GM23338 (cell line): ENCODE data around the gene TRAPPC10. TPM values are rescaled to one million over a fixed set of nuclear protein-coding genes. Genes with fewer than 3 reads are reported as not detected.

Experiments used
- ATAC-seq: fragments of 200-7000 bp; cut with Tn5 transposase; 3 replicates; pipeline ENCODE4 v1.9.1; 2020
- DNase-seq: peaks from one replicate; pipeline ENCODE4 v3.0.0-alpha.2; 2015; ENCODE audit warnings: low spot score
- H2AFZ ChIP-seq: fragments of 200-600 bp; sonication (generic); 2 replicates; pipeline ENCODE4 v1.8.0; 2016; ENCODE audit warnings: antibody characterized with exemption, mild to moderate bottlenecking, moderate library complexity
- H3F3A ChIP-seq: fragments of 200-600 bp; sonication (generic); replicated peaks from 2 replicates; pipeline ENCODE4 v1.8.0; 2017; ENCODE audit warnings: antibody characterized with exemption, mixed run types, low read depth
- H3K27ac ChIP-seq: fragments of 200-600 bp; sonication (generic); 2 replicates; pipeline ENCODE4 v1.6.1; 2016; ENCODE audit warnings: low read depth
- H3K27me3 ChIP-seq: fragments of 200-600 bp; sonication (generic); 2 replicates; pipeline ENCODE4 v1.8.0; 2016; ENCODE audit warnings: mild to moderate bottlenecking, mixed run types, moderate library complexity; ENCODE audit not compliant: insufficient read depth
- H3K36me3 ChIP-seq: fragments of 200-600 bp; sonication (generic); 2 replicates; pipeline ENCODE4 v1.8.0; 2016; ENCODE audit warnings: mild to moderate bottlenecking; ENCODE audit not compliant: insufficient read depth
- H3K4me1 ChIP-seq: fragments of 200-600 bp; sonication (generic); 2 replicates; pipeline ENCODE4 v1.8.0; 2016; ENCODE audit warnings: mild to moderate bottlenecking, moderate library complexity; ENCODE audit not compliant: insufficient read depth
- H3K4me2 ChIP-seq: fragments of 200-600 bp; sonication (generic); 2 replicates; pipeline ENCODE4 v1.7.1; 2017; ENCODE audit warnings: mixed run types
- H3K4me3 ChIP-seq: fragments of 200-600 bp; sonication (generic); 2 replicates; pipeline ENCODE4 v1.6.1; 2016; ENCODE audit warnings: mixed run types
- H3K79me2 ChIP-seq: fragments of 200-600 bp; sonication (generic); replicated peaks from 2 replicates; pipeline ENCODE4 v1.8.0; 2017; ENCODE audit warnings: mild to moderate bottlenecking; ENCODE audit not compliant: insufficient read depth
- H3K9me2 ChIP-seq: fragments of 200-600 bp; sonication (generic); 2 replicates; pipeline ENCODE4 v1.8.0; 2017; ENCODE audit not compliant: insufficient read depth
- H4K20me1 ChIP-seq: fragments of 200-600 bp; sonication (generic); replicated peaks from 2 replicates; pipeline ENCODE4 v1.8.0; 2017; ENCODE audit warnings: mild to moderate bottlenecking; ENCODE audit not compliant: insufficient read depth
- H3K27ac Mint-ChIP-seq: 2 replicates; pipeline ENCODE4 v1.8.0; 2020; ENCODE audit warnings: inconsistent platforms, mild to moderate bottlenecking, moderate library complexity, mixed read lengths
- H3K27me3 Mint-ChIP-seq: 3 replicates; pipeline ENCODE4 v1.8.0; 2022; ENCODE audit warnings: low read depth, mild to moderate bottlenecking, moderate library complexity, mixed read lengths, inconsistent platforms; ENCODE audit not compliant: insufficient read depth, poor library complexity
- H3K36me3 Mint-ChIP-seq: 3 replicates; pipeline ENCODE4 v1.8.0; 2021; ENCODE audit warnings: low read depth, mild to moderate bottlenecking, inconsistent platforms, moderate library complexity, mixed read lengths
- H3K4me1 Mint-ChIP-seq: 3 replicates; pipeline ENCODE4 v1.8.0; 2020; ENCODE audit warnings: mild to moderate bottlenecking, inconsistent platforms, mixed read lengths
- H3K4me3 Mint-ChIP-seq: 3 replicates; pipeline ENCODE4 v1.8.0; 2021; ENCODE audit warnings: moderate library complexity, mild to moderate bottlenecking, inconsistent platforms, mixed read lengths
- H3K9me3 Mint-ChIP-seq: 3 replicates; pipeline ENCODE4 v1.8.0; 2020; ENCODE audit warnings: moderate library complexity, mild to moderate bottlenecking, inconsistent platforms, mixed read lengths
- CREB1 ChIP-seq: fragments of 250-450 bp; sonication (Bioruptor Pico); IDR thresholded peaks from 2 replicates; pipeline ENCODE4 v1.5.0; 2020; ENCODE audit warnings: low read depth, mild to moderate bottlenecking, moderate library complexity
- EZH2 ChIP-seq: fragments of 200-600 bp; sonication (generic); IDR thresholded peaks from one replicate; pipeline ENCODE4 v1.8.0; 2017; ENCODE audit warnings: antibody characterized with exemption, mild to moderate bottlenecking, low read depth; ENCODE audit not compliant: unreplicated experiment
- EZH2phosphoT487 ChIP-seq: fragments of 200-600 bp; sonication (generic); IDR thresholded peaks from one replicate; pipeline ENCODE4 v1.8.1; 2018; ENCODE audit warnings: antibody characterized with exemption; ENCODE audit not compliant: unreplicated experiment
- JUNB ChIP-seq: IDR thresholded peaks from one replicate; pipeline ENCODE4 v1.6.1; 2016; ENCODE audit warnings: antibody characterized with exemption; ENCODE audit not compliant: unreplicated experiment
- NANOG ChIP-seq: IDR thresholded peaks from 2 replicates; pipeline ENCODE4 v1.6.1; 2016; ENCODE audit warnings: antibody characterized with exemption, borderline replicate concordance
- STAT1 ChIP-seq: IDR thresholded peaks from one replicate; pipeline ENCODE4 v1.6.1; 2016; ENCODE audit warnings: antibody characterized with exemption; ENCODE audit not compliant: unreplicated experiment
- ZNF114 ChIP-seq: fragments of 250-450 bp; sonication (Bioruptor Pico); IDR thresholded peaks from 2 replicates; pipeline ENCODE4 v1.5.0; 2020; ENCODE audit warnings: mild to moderate bottlenecking, moderate library complexity
- ZNF331 ChIP-seq: fragments of 250-450 bp; sonication (Bioruptor Pico); IDR thresholded peaks from 2 replicates; pipeline ENCODE4 v1.5.0; 2020; ENCODE audit warnings: low read depth, mild to moderate bottlenecking, moderate library complexity
- polyA plus RNA-seq: library from polyadenylated mRNA; unstranded; fragments of >200 nt; fragmentation: Nextera tagmentation; extraction: Ambion mirVana; gene quantifications from 2 replicates; pipeline ENCODE4 v1.2.1, GENCODE V29; 2016
- total RNA-seq: library from RNA; depleted of rRNA; stranded (reverse); fragments of >200 nt; shearing (Covaris generic); gene quantifications from 2 replicates; pipeline ENCODE4 v1.2.3, GENCODE V29; 2014
- TF ChIP-seq, protein P1 (sequence below), 2 experiments: fragments of 200-600 bp in 1 of 2; sonication (generic) in 1 of 2; conservative IDR thresholded peaks; 2 replicates each; pipeline versions ENCODE4 v1.5.1 to v1.6.1; 2016 to 2017; ENCODE audit warnings: antibody characterized with exemption in 2 of 2, low read depth in 2 of 2, mild to moderate bottlenecking in 2 of 2, moderate library complexity in 1 of 2
- TF ChIP-seq, protein P2 (sequence below): fragments of 250-450 bp; sonication (Bioruptor Pico); IDR thresholded peaks from 2 replicates; pipeline ENCODE4 v1.5.0; 2020; ENCODE audit warnings: mild to moderate bottlenecking, moderate library complexity
- TF ChIP-seq, protein P3 (sequence below): IDR thresholded peaks from 2 replicates; pipeline ENCODE4 v1.6.1; 2016; ENCODE audit warnings: antibody characterized with exemption

The TRAPPC10 gene
- total and polyA plus RNA-seq, 2 experiments from 2014 or later, result 14.0 to 27.1 TPM

DNA sequence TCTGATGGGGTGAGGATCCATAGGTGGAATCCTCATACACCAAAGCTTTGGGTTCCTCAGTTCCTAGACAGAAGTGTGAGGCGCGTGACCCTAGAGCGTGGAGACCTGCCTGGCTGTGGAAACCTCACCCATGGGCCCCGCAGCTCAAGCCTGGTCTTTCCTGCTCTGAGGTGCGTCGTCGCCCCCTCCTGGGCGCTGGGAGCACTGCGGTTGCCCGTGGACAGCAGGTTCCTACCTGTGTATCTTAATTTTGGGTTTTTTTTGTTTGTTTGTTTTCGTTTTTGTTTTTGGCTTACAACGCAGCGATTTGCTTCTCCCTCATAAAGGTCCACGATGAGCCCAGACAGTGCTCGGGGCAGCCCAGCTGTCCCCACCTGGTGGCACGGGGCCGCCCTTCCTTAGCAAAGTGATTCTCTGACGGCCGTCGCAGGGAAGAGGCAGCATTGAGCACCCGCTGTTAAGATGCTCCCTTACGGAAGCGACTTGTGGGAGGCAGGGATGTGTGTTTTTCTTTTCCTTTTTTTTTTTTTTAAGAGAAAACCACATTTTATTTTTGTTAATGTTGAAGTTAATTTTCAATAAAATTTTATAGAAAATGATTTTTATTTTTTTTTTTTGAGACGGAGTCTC is 36.5 kb upstream of the TRAPPC10 start:
- Histone ChIP-seq H2AFZ (peak overlapping the region; percentile 93), H3K9me2 (no peaks in the 10 kb centered on the region), H3K36me3 (no peaks in the 10 kb centered on the region), H3K4me2 (peak overlapping the region; percentile 79), H3K79me2 (no peaks in the 10 kb centered on the region), H3K27me3 (no peaks in the 10 kb centered on the region), H3K4me3 (peak overlapping the region; percentile 46), H3K4me1 (no peaks in the 10 kb centered on the region), H3K27ac (no peak overlapping the region), H4K20me1 (no peaks in the 10 kb centered on the region), H3F3A (peaks cover 6% of the 10 kb centered on the region; the same call in 1 of the 2 replicates)
- DNase-seq, result peak; percentile 82
- ATAC-seq, result peak; percentile 92
- Mint-ChIP-seq H3K27me3 (peaks cover 9% of the 10 kb centered on the region), H3K4me1 (no peaks in the 10 kb centered on the region), H3K4me3 (peak overlapping the region; percentile 71), H3K36me3 (no peaks in the 10 kb centered on the region), H3K27ac (peak overlapping the region; percentile 86; the same call in 1 of the 2 replicates), H3K9me3 (no peaks in the 10 kb centered on the region)
- TF ChIP-seq ZNF331 (CRISPR knock-in tag), result no peak
- TF ChIP-seq, protein P1, sequence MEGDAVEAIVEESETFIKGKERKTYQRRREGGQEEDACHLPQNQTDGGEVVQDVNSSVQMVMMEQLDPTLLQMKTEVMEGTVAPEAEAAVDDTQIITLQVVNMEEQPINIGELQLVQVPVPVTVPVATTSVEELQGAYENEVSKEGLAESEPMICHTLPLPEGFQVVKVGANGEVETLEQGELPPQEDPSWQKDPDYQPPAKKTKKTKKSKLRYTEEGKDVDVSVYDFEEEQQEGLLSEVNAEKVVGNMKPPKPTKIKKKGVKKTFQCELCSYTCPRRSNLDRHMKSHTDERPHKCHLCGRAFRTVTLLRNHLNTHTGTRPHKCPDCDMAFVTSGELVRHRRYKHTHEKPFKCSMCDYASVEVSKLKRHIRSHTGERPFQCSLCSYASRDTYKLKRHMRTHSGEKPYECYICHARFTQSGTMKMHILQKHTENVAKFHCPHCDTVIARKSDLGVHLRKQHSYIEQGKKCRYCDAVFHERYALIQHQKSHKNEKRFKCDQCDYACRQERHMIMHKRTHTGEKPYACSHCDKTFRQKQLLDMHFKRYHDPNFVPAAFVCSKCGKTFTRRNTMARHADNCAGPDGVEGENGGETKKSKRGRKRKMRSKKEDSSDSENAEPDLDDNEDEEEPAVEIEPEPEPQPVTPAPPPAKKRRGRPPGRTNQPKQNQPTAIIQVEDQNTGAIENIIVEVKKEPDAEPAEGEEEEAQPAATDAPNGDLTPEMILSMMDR (conservative IDR thresholded peaks at IDR 0.05; ENCODE audit: low read depth in 2 of 2), result peak; percentile 89 to 95
- TF ChIP-seq EZH2phosphoT487, result no peak

DNA sequence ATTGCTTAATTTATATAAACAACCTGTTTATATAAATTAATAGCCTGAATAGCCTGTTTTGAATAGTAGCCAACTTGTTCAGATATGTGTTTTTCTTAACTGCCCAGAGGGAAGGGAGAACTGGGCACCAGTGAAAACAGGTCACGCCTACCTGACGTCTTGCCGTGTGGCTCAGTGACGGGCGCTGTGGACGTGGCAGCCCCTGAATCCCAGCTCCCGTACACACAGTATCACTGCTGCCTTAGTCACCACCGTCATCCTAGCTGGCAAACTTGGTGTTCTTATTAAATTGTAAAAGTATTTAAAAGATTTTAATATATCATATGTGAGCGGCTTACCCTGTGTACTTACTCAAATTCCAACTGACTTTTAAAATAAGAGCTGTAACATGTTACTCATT is 35.4 kb upstream of the TRAPPC10 start:
- Mint-ChIP-seq H3K4me1 (no peaks in the 10 kb centered on the region; the same call in 2 of the 3 replicates), H3K4me3 (no peak overlapping the region), H3K9me3 (no peaks in the 10 kb centered on the region), H3K27me3 (peaks cover 9% of the 10 kb centered on the region), H3K27ac (no peak overlapping the region), H3K36me3 (no peaks in the 10 kb centered on the region)
- Histone ChIP-seq H3K9me2 (no peaks in the 10 kb centered on the region), H3K36me3 (no peaks in the 10 kb centered on the region), H3K4me3 (no peak overlapping the region), H3K4me1 (no peaks in the 10 kb centered on the region), H3K79me2 (no peaks in the 10 kb centered on the region), H3F3A (peaks cover 6% of the 10 kb centered on the region; the same call in 1 of the 2 replicates), H4K20me1 (no peaks in the 10 kb centered on the region), H3K27me3 (no peaks in the 10 kb centered on the region), H3K4me2 (no peak overlapping the region), H2AFZ (no peak overlapping the region), H3K27ac (no peak overlapping the region)
- ATAC-seq (no peak), DNase-seq (no peak)
- no peak for TF ChIP-seq ZNF331 (CRISPR knock-in tag)
- no peak for TF ChIP-seq STAT1
- TF ChIP-seq ZNF114 (CRISPR knock-in tag), result no peak
- TF ChIP-seq, protein P2, sequence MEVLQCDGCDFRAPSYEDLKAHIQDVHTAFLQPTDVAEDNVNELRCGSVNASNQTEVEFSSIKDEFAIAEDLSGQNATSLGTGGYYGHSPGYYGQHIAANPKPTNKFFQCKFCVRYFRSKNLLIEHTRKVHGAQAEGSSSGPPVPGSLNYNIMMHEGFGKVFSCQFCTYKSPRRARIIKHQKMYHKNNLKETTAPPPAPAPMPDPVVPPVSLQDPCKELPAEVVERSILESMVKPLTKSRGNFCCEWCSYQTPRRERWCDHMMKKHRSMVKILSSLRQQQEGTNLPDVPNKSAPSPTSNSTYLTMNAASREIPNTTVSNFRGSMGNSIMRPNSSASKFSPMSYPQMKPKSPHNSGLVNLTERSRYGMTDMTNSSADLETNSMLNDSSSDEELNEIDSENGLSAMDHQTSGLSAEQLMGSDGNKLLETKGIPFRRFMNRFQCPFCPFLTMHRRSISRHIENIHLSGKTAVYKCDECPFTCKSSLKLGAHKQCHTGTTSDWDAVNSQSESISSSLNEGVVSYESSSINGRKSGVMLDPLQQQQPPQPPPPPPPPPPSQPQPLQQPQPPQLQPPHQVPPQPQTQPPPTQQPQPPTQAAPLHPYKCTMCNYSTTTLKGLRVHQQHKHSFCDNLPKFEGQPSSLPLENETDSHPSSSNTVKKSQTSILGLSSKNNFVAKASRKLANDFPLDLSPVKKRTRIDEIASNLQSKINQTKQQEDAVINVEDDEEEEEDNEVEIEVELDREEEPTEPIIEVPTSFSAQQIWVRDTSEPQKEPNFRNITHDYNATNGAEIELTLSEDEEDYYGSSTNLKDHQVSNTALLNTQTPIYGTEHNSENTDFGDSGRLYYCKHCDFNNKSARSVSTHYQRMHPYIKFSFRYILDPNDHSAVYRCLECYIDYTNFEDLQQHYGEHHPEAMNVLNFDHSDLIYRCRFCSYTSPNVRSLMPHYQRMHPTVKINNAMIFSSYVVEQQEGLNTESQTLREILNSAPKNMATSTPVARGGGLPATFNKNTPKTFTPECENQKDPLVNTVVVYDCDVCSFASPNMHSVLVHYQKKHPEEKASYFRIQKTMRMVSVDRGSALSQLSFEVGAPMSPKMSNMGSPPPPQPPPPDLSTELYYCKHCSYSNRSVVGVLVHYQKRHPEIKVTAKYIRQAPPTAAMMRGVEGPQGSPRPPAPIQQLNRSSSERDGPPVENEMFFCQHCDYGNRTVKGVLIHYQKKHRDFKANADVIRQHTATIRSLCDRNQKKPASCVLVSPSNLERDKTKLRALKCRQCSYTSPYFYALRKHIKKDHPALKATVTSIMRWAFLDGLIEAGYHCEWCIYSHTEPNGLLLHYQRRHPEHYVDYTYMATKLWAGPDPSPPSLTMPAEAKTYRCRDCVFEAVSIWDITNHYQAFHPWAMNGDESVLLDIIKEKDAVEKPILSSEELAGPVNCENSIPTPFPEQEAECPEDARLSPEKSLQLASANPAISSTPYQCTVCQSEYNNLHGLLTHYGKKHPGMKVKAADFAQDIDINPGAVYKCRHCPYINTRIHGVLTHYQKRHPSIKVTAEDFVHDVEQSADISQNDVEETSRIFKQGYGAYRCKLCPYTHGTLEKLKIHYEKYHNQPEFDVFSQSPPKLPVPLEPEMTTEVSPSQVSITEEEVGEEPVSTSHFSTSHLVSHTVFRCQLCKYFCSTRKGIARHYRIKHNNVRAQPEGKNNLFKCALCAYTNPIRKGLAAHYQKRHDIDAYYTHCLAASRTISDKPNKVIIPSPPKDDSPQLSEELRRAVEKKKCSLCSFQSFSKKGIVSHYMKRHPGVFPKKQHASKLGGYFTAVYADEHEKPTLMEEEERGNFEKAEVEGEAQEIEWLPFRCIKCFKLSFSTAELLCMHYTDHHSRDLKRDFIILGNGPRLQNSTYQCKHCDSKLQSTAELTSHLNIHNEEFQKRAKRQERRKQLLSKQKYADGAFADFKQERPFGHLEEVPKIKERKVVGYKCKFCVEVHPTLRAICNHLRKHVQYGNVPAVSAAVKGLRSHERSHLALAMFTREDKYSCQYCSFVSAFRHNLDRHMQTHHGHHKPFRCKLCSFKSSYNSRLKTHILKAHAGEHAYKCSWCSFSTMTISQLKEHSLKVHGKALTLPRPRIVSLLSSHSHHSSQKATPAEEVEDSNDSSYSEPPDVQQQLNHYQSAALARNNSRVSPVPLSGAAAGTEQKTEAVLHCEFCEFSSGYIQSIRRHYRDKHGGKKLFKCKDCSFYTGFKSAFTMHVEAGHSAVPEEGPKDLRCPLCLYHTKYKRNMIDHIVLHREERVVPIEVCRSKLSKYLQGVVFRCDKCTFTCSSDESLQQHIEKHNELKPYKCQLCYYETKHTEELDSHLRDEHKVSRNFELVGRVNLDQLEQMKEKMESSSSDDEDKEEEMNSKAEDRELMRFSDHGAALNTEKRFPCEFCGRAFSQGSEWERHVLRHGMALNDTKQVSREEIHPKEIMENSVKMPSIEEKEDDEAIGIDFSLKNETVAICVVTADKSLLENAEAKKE (CRISPR knock-in tag), result no peak
- no peak for TF ChIP-seq CREB1 (CRISPR knock-in tag)
- TF ChIP-seq, protein P3, sequence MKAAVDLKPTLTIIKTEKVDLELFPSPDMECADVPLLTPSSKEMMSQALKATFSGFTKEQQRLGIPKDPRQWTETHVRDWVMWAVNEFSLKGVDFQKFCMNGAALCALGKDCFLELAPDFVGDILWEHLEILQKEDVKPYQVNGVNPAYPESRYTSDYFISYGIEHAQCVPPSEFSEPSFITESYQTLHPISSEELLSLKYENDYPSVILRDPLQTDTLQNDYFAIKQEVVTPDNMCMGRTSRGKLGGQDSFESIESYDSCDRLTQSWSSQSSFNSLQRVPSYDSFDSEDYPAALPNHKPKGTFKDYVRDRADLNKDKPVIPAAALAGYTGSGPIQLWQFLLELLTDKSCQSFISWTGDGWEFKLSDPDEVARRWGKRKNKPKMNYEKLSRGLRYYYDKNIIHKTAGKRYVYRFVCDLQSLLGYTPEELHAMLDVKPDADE, result no peak
- TF ChIP-seq NANOG, result no peak
- TF ChIP-seq EZH2, result no peak
- TF ChIP-seq EZH2phosphoT487, result no peak
- TF ChIP-seq JUNB, result no peak
